Keratinocyte (primary cell): ENCODE results near the gene ANO2. TPM values are rescaled to one million over a fixed set of nuclear protein-coding genes. Genes with fewer than 3 reads are reported as not detected.

ENCODE experiments used
- DNase-seq: peaks from one replicate; pipeline ENCODE4 v3.0.0-alpha.2; 2011; ENCODE audit warnings: low read depth, missing footprints, low spot score
- FAIRE-seq: peaks from 2 replicates; lab custom pipeline; 2011; peaks lifted over from hg19 to GRCh38; lab: Jason Lieb, UNC
- H2AFZ ChIP-seq: 2 replicates; pipeline ENCODE4 v1.6.0; 2012; ENCODE audit warnings: low read length, control low read depth, inconsistent platforms; ENCODE audit not compliant: control insufficient read depth
- H3K27ac ChIP-seq: 2 replicates; pipeline ENCODE4 v1.5.1; 2011; ENCODE audit warnings: low read length; ENCODE audit not compliant: control insufficient read depth, insufficient read depth
- H3K27me3 ChIP-seq: 3 replicates; pipeline ENCODE4 v1.6.0; 2011; ENCODE audit warnings: low read length; ENCODE audit not compliant: control insufficient read depth, insufficient read depth; ENCODE audit errors: extremely low read depth
- H3K36me3 ChIP-seq, 2 experiments: 2 replicates in 1 of 2; 3 replicates in 1 of 2; pipeline ENCODE4 v1.5.1; 2011; ENCODE audit warnings: low read length in 2 of 2, mild to moderate bottlenecking in 1 of 2; ENCODE audit not compliant: control insufficient read depth in 2 of 2, insufficient read depth in 2 of 2; ENCODE audit errors: extremely low read depth in 1 of 2
- H3K4me1 ChIP-seq: 3 replicates; pipeline ENCODE4 v1.5.1; 2011; ENCODE audit warnings: low read length; ENCODE audit not compliant: control insufficient read depth, insufficient read depth; ENCODE audit errors: extremely low read depth
- H3K4me2 ChIP-seq: 3 replicates; pipeline ENCODE4 v1.6.0; 2011; ENCODE audit warnings: low read depth, low read length; ENCODE audit not compliant: control insufficient read depth, insufficient read depth; ENCODE audit errors: extremely low read depth
- H3K4me3 ChIP-seq, 3 experiments: fragments of 200-600 bp in 1 of 3; sonication (generic) in 1 of 3; 2 replicates in 2 of 3; 3 replicates in 1 of 3; pipeline ENCODE4 v1.5.1; 2011 to 2016; ENCODE audit warnings: low read length in 3 of 3, mild to moderate bottlenecking in 3 of 3, control low read depth in 2 of 3, inconsistent platforms in 1 of 3, low read depth in 1 of 3, mixed read lengths in 1 of 3, mixed run types in 1 of 3, moderate library complexity in 1 of 3; ENCODE audit not compliant: control insufficient read depth in 2 of 3, insufficient read depth in 2 of 3; ENCODE audit errors: extremely low read depth in 1 of 3
- H3K79me2 ChIP-seq: 2 replicates; pipeline ENCODE4 v1.6.0; 2012; ENCODE audit warnings: low read length; ENCODE audit not compliant: control insufficient read depth, insufficient read depth
- H3K9ac ChIP-seq: 3 replicates; pipeline ENCODE4 v1.6.0; 2011; ENCODE audit warnings: low read length; ENCODE audit not compliant: control insufficient read depth, insufficient read depth; ENCODE audit errors: extremely low read depth
- H3K9me1 ChIP-seq: 3 replicates; pipeline ENCODE4 v1.6.0; 2011; ENCODE audit warnings: low read length; ENCODE audit not compliant: control insufficient read depth, insufficient read depth; ENCODE audit errors: extremely low read depth
- H3K9me3 ChIP-seq: 2 replicates; pipeline ENCODE4 v1.5.1; 2012; ENCODE audit warnings: low read depth, low read length; ENCODE audit not compliant: control insufficient read depth
- H4K20me1 ChIP-seq: 3 replicates; pipeline ENCODE4 v1.6.0; 2011; ENCODE audit warnings: low read length; ENCODE audit not compliant: control insufficient read depth, insufficient read depth; ENCODE audit errors: extremely low read depth
- EZH2 ChIP-seq: IDR thresholded peaks from one replicate; pipeline ENCODE4 v1.6.1; 2012; ENCODE audit warnings: inconsistent platforms, mild to moderate bottlenecking, low read length, moderate library complexity
- dilution Hi-C: fragments of 300-500 bp; cut with MboI; formaldehyde crosslinking; loops from one replicate; pipeline ENCODE4 v1.7.0; 2020; ENCODE audit warnings: low sequenced_read_pairs; ENCODE audit not compliant: extremely low pct_ligation_motif_present
- polyA plus RNA-seq, 5 experiments: library from polyadenylated mRNA; depleted of rRNA in 3 of 5; stranded (reverse) in 3 of 5; stranded (forward) in 1 of 5; unstranded in 1 of 5; fragments of >200 nt; gene quantifications; 1 replicate in 1 of 5; 2 replicates in 3 of 5; 3 replicates in 1 of 5; pipeline versions ENCODE4 v1.2.1 to v1.2.3, GENCODE V29; 2011 to 2012; ENCODE audit warnings: missing spikeins in 2 of 5, low read depth in 1 of 5, low replicate concordance in 1 of 5
- TF ChIP-seq, protein P1 (sequence below), 3 experiments: IDR thresholded peaks in 1 of 3; conservative IDR thresholded peaks in 1 of 3; optimal IDR thresholded peaks in 1 of 3; 2 replicates in 2 of 3; 3 replicates in 1 of 3; pipeline versions ENCODE3 to v1.5.1; 2011; ENCODE audit warnings: low read length in 3 of 3, mild to moderate bottlenecking in 3 of 3, moderate library complexity in 2 of 3, control low read depth in 1 of 3, inconsistent platforms in 1 of 3; ENCODE audit not compliant: insufficient read depth in 2 of 3; ENCODE audit errors: extremely low read depth in 1 of 3

ANO2 gene
- polyA plus RNA-seq, 1 donor (not counting 4 experiments of a cell fraction or from before 2014, with no cell fraction given), result 0.14 TPM

DNA sequence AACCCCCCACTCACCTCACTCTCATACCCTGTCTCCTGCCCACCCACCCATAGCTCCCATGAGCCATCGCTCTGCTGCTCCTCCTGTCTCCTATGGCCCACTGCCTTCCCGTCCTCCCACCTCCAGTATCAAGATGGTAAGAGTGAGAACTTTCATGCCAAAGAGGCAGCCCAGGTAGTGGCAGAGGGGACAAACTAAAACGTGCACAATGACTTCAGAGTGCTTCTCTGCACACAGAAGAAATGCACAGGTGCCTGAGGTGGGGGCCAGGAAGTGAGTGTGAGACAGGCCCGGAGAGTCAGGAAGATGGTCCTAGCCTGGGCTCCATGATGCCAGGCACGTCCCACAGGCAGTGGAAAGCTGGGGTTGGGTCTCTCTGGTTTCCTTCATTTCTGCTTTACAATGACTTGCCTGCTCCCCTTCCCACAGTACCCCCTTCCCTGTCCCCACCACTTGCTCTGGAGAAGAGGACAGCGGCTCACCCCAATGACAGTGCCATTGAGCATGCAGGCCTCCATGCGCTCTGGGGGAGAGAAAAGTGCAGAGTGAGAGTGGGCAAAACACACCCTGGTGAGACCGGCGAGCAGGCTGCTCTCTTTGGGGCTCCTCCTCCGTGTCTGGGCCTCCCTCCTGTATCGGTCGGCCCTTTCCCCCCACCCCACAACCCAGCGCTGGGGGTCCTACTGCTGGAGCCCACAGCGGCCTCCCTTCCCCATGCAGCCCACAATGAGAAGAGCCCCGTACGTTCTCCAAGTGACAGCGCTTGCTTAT is 22.8 kb upstream of the ANO2 start:
- Histone ChIP-seq H3K4me1 (no peaks in the 10 kb centered on the region), H3K79me2 (no peaks in the 10 kb centered on the region), H3K36me3 (no peaks in the 10 kb centered on the region), H3K9me1 (no peaks in the 10 kb centered on the region), H4K20me1 (no peaks in the 10 kb centered on the region), H3K9ac (no peak overlapping the region), H3K27ac (no peak overlapping the region), H3K9me3 (no peaks in the 10 kb centered on the region), H3K27me3 (peaks cover 5% of the 10 kb centered on the region), H3K4me2 (no peak overlapping the region), H2AFZ (no peak overlapping the region), H3K4me3 (no peak overlapping the region)
- no peak for DNase-seq
- no peak for TF ChIP-seq EZH2
- FAIRE-seq, result no peak
- dilution Hi-C loops, result no loop called here

DNA sequence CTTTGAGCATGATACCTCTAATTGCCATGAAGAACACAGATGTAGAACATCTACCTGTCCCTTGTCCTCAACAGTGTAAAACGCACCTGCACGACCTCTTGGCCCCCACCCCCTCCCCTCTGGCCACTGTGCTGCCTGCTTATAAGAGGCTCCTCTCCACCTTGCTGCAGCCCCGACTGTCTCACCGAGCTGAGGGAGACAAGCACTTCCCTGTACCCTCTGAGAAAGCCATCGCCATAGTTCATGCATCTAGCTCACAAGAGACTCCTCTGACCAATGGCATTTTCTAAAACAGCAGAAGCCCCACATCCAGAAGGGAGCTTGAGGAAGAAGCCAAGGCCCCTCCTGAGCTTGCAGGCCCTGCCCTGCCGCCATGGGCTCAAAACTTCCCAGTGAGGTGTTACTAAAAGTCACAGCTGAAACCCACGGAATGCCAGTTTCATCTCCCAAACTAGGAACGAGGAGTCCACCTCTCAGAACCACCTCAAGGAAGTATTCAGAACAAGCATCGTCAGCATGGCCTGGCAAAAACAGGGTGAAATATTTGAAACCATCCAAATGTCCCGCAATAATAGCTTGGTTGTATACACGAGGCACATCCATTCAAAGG is 21.5 kb upstream of the ANO2 start:
- Histone ChIP-seq H3K4me3 (no peak overlapping the region), H3K27me3 (peaks cover 2% of the 10 kb centered on the region), H3K4me2 (no peak overlapping the region), H3K27ac (no peak overlapping the region), H3K4me1 (no peaks in the 10 kb centered on the region), H3K9me1 (no peaks in the 10 kb centered on the region), H3K9ac (no peak overlapping the region), H3K9me3 (no peaks in the 10 kb centered on the region), H4K20me1 (no peaks in the 10 kb centered on the region), H2AFZ (no peak overlapping the region), H3K36me3 (no peaks in the 10 kb centered on the region), H3K79me2 (no peaks in the 10 kb centered on the region)
- FAIRE-seq (no peak), DNase-seq (no peak)
- dilution Hi-C loops, result no loop called here
- TF ChIP-seq, protein P1, sequence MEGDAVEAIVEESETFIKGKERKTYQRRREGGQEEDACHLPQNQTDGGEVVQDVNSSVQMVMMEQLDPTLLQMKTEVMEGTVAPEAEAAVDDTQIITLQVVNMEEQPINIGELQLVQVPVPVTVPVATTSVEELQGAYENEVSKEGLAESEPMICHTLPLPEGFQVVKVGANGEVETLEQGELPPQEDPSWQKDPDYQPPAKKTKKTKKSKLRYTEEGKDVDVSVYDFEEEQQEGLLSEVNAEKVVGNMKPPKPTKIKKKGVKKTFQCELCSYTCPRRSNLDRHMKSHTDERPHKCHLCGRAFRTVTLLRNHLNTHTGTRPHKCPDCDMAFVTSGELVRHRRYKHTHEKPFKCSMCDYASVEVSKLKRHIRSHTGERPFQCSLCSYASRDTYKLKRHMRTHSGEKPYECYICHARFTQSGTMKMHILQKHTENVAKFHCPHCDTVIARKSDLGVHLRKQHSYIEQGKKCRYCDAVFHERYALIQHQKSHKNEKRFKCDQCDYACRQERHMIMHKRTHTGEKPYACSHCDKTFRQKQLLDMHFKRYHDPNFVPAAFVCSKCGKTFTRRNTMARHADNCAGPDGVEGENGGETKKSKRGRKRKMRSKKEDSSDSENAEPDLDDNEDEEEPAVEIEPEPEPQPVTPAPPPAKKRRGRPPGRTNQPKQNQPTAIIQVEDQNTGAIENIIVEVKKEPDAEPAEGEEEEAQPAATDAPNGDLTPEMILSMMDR (optimal IDR thresholded peaks at IDR 0.05 in 1 of 3, IDR thresholded peaks at IDR 0.05 in 1 of 3, conservative IDR thresholded peaks at IDR 0.05 in 1 of 3; ENCODE audit: extremely low read depth in 1 of 3, insufficient read depth in 2 of 3, low read length in 3 of 3), result no peak
- no peak for TF ChIP-seq EZH2
